Mesenchymal stem cell (in vitro differentiated cells and primary cell): Measurements from ENCODE around the gene NKAIN2.

ENCODE experiments used
- DNase-seq: peaks from one replicate; pipeline ENCODE4 v3.0.0-alpha.2; 2013
- H2AFZ ChIP-seq: one replicate; pipeline ENCODE4 v1.6.1; 2013; ENCODE audit warnings: low read depth, mild to moderate bottlenecking, control low read depth, inconsistent platforms, low read length, moderate library complexity
- H2AK5ac ChIP-seq: 2 replicates; pipeline ENCODE4 v1.6.1; 2013; ENCODE audit warnings: low read length, moderate library complexity, mild to moderate bottlenecking, inconsistent platforms; ENCODE audit not compliant: severe bottlenecking
- H2BK120ac ChIP-seq: one replicate; pipeline ENCODE4 v1.6.1; 2013; ENCODE audit warnings: low read depth, mild to moderate bottlenecking, inconsistent platforms, low read length, moderate library complexity
- H2BK12ac ChIP-seq, 2 experiments: one replicate each; pipeline ENCODE4 v1.6.1; 2013; ENCODE audit warnings: inconsistent platforms in 2 of 2, low read length in 2 of 2, mild to moderate bottlenecking in 2 of 2, moderate library complexity in 2 of 2, control low read depth in 1 of 2
- H2BK15ac ChIP-seq: one replicate; pipeline ENCODE4 v1.6.1; 2013; ENCODE audit warnings: mild to moderate bottlenecking, low read depth, inconsistent platforms; ENCODE audit not compliant: poor library complexity, severe bottlenecking
- H2BK5ac ChIP-seq: 2 replicates; pipeline ENCODE4 v1.6.1; 2013; ENCODE audit warnings: low read depth, mild to moderate bottlenecking, low read length, control low read depth, inconsistent platforms; ENCODE audit not compliant: poor library complexity, severe bottlenecking
- H3K14ac ChIP-seq, 2 experiments: one replicate each; pipeline ENCODE4 v1.6.1; 2013; ENCODE audit warnings: inconsistent platforms in 2 of 2, low read length in 2 of 2, control low read depth in 1 of 2, mild to moderate bottlenecking in 1 of 2, moderate library complexity in 1 of 2
- H3K18ac ChIP-seq, 2 experiments: one replicate each; pipeline ENCODE4 v1.6.1; 2013; ENCODE audit warnings: inconsistent platforms in 2 of 2, low read length in 2 of 2, control low read depth in 1 of 2, low read depth in 1 of 2, mild to moderate bottlenecking in 1 of 2
- H3K23ac ChIP-seq, 2 experiments: one replicate each; pipeline ENCODE4 v1.6.1; 2013; ENCODE audit warnings: inconsistent platforms in 2 of 2, low read length in 2 of 2, mild to moderate bottlenecking in 2 of 2, moderate library complexity in 2 of 2, control low read depth in 1 of 2
- H3K27ac ChIP-seq: 2 replicates; pipeline ENCODE4 v1.5.1; 2013; ENCODE audit warnings: mild to moderate bottlenecking, moderate library complexity, low read length, control low read depth, inconsistent platforms; ENCODE audit not compliant: poor library complexity, severe bottlenecking
- H3K27me3 ChIP-seq, 2 experiments: 2 replicates each; pipeline versions ENCODE4 v1.6.1 to v1.7.0; 2013; ENCODE audit warnings: low read length in 2 of 2, mild to moderate bottlenecking in 2 of 2, moderate library complexity in 2 of 2, control low read depth in 1 of 2, inconsistent platforms in 1 of 2; ENCODE audit not compliant: control insufficient read depth in 1 of 2, insufficient read depth in 1 of 2
- H3K36me3 ChIP-seq, 2 experiments: 2 replicates each; pipeline versions ENCODE4 v1.6.1 to v1.7.0; 2013; ENCODE audit warnings: low read length in 2 of 2, control low read depth in 1 of 2, inconsistent platforms in 1 of 2, low read depth in 1 of 2, mild to moderate bottlenecking in 1 of 2; ENCODE audit not compliant: insufficient read depth in 2 of 2, control insufficient read depth in 1 of 2
- H3K4ac ChIP-seq, 2 experiments: one replicate each; pipeline ENCODE4 v1.6.1; 2013; ENCODE audit warnings: inconsistent platforms in 2 of 2, low read length in 2 of 2, mild to moderate bottlenecking in 2 of 2, moderate library complexity in 2 of 2, control low read depth in 1 of 2, low read depth in 1 of 2
- H3K4me1 ChIP-seq: 2 replicates; pipeline ENCODE4 v1.6.1; 2013; ENCODE audit warnings: low read depth, low read length, control low read depth; ENCODE audit not compliant: control insufficient read depth, insufficient read depth
- H3K4me2 ChIP-seq: 2 replicates; pipeline ENCODE4 v1.6.1; 2013; ENCODE audit warnings: low read length, mild to moderate bottlenecking, inconsistent platforms; ENCODE audit not compliant: poor library complexity, severe bottlenecking
- H3K4me3 ChIP-seq, 2 experiments: 2 replicates each; pipeline versions ENCODE4 v1.5.1 to v1.7.0; 2013; ENCODE audit warnings: low read length in 2 of 2, mild to moderate bottlenecking in 2 of 2, control low read depth in 1 of 2, low read depth in 1 of 2; ENCODE audit not compliant: insufficient read depth in 1 of 2
- H3K79me1 ChIP-seq: replicated peaks from 2 replicates; pipeline ENCODE4 v1.6.1; 2013; ENCODE audit warnings: mild to moderate bottlenecking, control low read depth, low read length, inconsistent platforms; ENCODE audit not compliant: poor library complexity, severe bottlenecking
- H3K9ac ChIP-seq: 2 replicates; pipeline ENCODE4 v1.7.0; 2013; ENCODE audit warnings: mild to moderate bottlenecking, low read length, moderate library complexity
- H3K9me3 ChIP-seq: 2 replicates; pipeline ENCODE4 v1.7.0; 2013; ENCODE audit warnings: mild to moderate bottlenecking, low read length; ENCODE audit not compliant: control insufficient read depth
- H4K8ac ChIP-seq: one replicate; pipeline ENCODE4 v1.6.1; 2013; ENCODE audit warnings: inconsistent platforms, mild to moderate bottlenecking, low read length, moderate library complexity
- H4K91ac ChIP-seq: one replicate; pipeline ENCODE4 v1.6.1; 2013; ENCODE audit warnings: mild to moderate bottlenecking, low read length, inconsistent platforms
- WGBS: methylation state at CpG from one replicate; pipeline ENCODE4 v1.1.7; 2013; ENCODE audit warnings: mixed read lengths; 5-methylcytosine and 5-hydroxymethylcytosine counted together

NKAIN2 gene

DNA sequence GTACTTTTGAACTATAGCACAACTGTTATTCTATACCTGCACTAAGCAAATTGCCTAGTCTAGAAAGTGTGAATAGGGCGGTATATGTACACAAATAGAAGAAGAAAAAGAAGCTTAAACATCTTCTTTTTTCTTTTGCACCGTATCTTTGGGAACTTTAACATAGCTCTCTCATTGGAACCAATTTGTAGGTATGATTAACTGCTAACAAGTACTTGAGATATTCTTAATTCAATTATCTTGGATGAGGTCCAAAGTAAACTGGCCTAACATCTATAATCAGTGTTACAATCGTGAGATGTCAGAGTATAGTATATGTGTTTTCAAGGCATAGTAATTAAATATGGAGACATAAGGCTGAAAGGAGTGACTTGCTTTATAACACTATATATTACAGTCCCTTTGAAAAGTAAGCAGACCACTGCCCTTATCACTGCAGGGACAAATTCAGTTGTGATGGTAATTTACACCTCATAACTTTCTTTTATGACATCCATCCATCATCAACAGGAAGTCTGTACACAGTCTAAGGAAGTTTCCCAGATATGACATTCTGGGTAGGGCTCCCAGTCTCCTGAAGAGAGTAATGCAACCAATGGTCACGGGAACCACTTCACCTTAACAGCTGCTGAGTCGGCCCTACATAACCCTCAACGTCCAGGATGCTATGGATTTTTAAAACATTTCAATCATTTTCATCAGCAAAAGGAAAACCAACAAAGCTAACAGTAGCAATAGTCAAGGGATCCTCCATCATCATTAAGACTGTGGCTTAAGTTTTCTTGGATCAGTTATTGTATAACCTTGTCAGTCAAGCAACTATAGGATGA lies 37.6 kb downstream of the NKAIN2 start:
- WGBS, result 14% methylated on average over 3 of the region's 6 CpGs
- no peak overlapping the region for H4K91ac ChIP-seq

GRCh38 chr6:123844011-123844410 lies 40.3 kb downstream of the NKAIN2 start:
- no peak for DNase-seq
- Histone ChIP-seq H3K36me3 (no peaks in the 10 kb centered on the region), H3K79me1 (no peaks in the 10 kb centered on the region), H2BK15ac (no peak overlapping the region), H3K27me3 (no peaks in the 10 kb centered on the region), H2AK5ac (no peak overlapping the region), H3K18ac (no peak overlapping the region), H2BK120ac (no peak overlapping the region), H3K14ac (no peak overlapping the region), H3K4me2 (no peak overlapping the region), H2AFZ (no peak overlapping the region), H3K4me1 (no peaks in the 10 kb centered on the region), H3K4me3 (no peak overlapping the region), H3K9ac (no peak overlapping the region), H3K23ac (no peak overlapping the region), H2BK5ac (no peak overlapping the region), H3K9me3 (peaks cover 14% of the 10 kb centered on the region), H3K4ac (no peak overlapping the region), H4K91ac (no peak overlapping the region), H3K27ac (no peak overlapping the region), H2BK12ac (no peak overlapping the region), H4K8ac (no peak overlapping the region)
- 92% methylated on average over 5 of the region's 5 CpGs for WGBS

More for the DNA sequence above, 37.6 kb downstream of the NKAIN2 start:
- H3K27ac ChIP-seq, result no peak overlapping the region
- H3K79me1 ChIP-seq, result no peaks in the 10 kb centered on the region
- no peak overlapping the region for H2BK120ac ChIP-seq
- peaks cover 3% of the 10 kb centered on the region for H3K9me3 ChIP-seq
- no peak overlapping the region for H3K4ac ChIP-seq
- H3K27me3 ChIP-seq, result no peaks in the 10 kb centered on the region
- no peak overlapping the region for H3K14ac ChIP-seq
- DNase-seq, result no peak
- no peak overlapping the region for H2AFZ ChIP-seq
- no peak overlapping the region for H2BK15ac ChIP-seq
- no peak overlapping the region for H2BK5ac ChIP-seq
- H3K23ac ChIP-seq, result no peak overlapping the region
- H4K8ac ChIP-seq, result no peak overlapping the region
- no peak overlapping the region for H2BK12ac ChIP-seq
- no peaks in the 10 kb centered on the region for H3K4me1 ChIP-seq
- no peaks in the 10 kb centered on the region for H3K36me3 ChIP-seq
- no peak overlapping the region for H3K18ac ChIP-seq
- no peak overlapping the region for H3K4me3 ChIP-seq
- H3K9ac ChIP-seq, result no peak overlapping the region
- H2AK5ac ChIP-seq, result no peak overlapping the region
- no peak overlapping the region for H3K4me2 ChIP-seq

GRCh38 chr6:123848347-123848746 lies 44.7 kb downstream of the NKAIN2 start:
- Histone ChIP-seq H2BK12ac (no peak overlapping the region), H2BK120ac (no peak overlapping the region), H3K4me2 (no peak overlapping the region), H2AFZ (no peak overlapping the region), H3K27ac (no peak overlapping the region), H4K8ac (no peak overlapping the region), H3K18ac (no peak overlapping the region), H2BK15ac (no peak overlapping the region), H2AK5ac (no peak overlapping the region), H3K14ac (no peak overlapping the region), H3K9me3 (peaks cover 14% of the 10 kb centered on the region), H3K4ac (no peak overlapping the region), H3K79me1 (no peaks in the 10 kb centered on the region), H2BK5ac (no peak overlapping the region), H3K4me3 (no peak overlapping the region), H3K4me1 (no peaks in the 10 kb centered on the region), H3K23ac (no peak overlapping the region), H3K27me3 (no peaks in the 10 kb centered on the region), H4K91ac (no peak overlapping the region), H3K9ac (no peak overlapping the region), H3K36me3 (no peaks in the 10 kb centered on the region)
- DNase-seq, result no peak
- WGBS, result 100% methylated on average over 2 of the region's 2 CpGs

DNA sequence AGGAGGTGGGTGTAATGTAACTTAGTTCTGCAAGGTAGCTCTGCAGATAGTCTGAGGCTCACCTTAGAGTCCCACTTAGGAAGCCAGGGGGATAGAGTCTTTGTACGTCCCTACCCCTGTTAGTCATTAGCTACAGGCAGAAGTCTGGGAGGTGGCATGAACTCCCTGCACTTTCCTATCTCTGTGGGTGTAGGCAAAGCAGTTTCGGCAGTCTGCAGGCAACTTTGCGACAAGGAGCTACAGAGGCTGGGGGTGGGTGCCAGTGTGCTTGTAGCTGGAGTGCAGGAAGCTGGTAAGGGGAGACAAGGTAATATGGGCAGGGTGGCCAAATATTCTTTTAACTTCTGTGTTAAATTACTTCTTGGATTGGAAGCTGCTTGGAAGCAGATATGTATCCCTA lies 45.7 kb downstream of the NKAIN2 start:
- no peak overlapping the region for H4K91ac ChIP-seq
- no peaks in the 10 kb centered on the region for H3K36me3 ChIP-seq
- no peaks in the 10 kb centered on the region for H3K79me1 ChIP-seq
- no peak overlapping the region for H3K4me2 ChIP-seq
- peaks cover 11% of the 10 kb centered on the region for H3K9me3 ChIP-seq
- H3K27me3 ChIP-seq, result no peaks in the 10 kb centered on the region
- H3K27ac ChIP-seq, result no peak overlapping the region
- no peak for DNase-seq
- H2AFZ ChIP-seq, result no peak overlapping the region
- H3K4me1 ChIP-seq, result no peaks in the 10 kb centered on the region
- H3K14ac ChIP-seq, result peak overlapping the region in 1 of 2 experiments; percentile 84
- no peak overlapping the region for H3K4me3 ChIP-seq
- H2BK12ac ChIP-seq, result no peak overlapping the region
- H4K8ac ChIP-seq, result no peak overlapping the region
- no peak overlapping the region for H2BK120ac ChIP-seq
- H3K23ac ChIP-seq, result no peak overlapping the region
- H3K9ac ChIP-seq, result no peak overlapping the region
- 91% methylated on average over 3 of the region's 3 CpGs for WGBS
- H2BK15ac ChIP-seq, result no peak overlapping the region
- no peak overlapping the region for H3K18ac ChIP-seq
- no peak overlapping the region for H2AK5ac ChIP-seq
- H2BK5ac ChIP-seq, result no peak overlapping the region
- H3K4ac ChIP-seq, result no peak overlapping the region
